HepG2 (cell line): ENCODE results near the gene AFDN. TPM values are rescaled to one million over a fixed set of nuclear protein-coding genes. Genes with fewer than 3 reads are reported as not detected.

Experiments
- ATF7-NPFF ChIP-seq: sonication (generic); formaldehyde crosslinking; IDR thresholded peaks from 2 replicates; pipeline ENCODE4 v1.8.1; 2023; ENCODE audit warnings: mild to moderate bottlenecking, low read depth, missing genetic modification reagents, moderate library complexity
- CREB1 ChIP-seq, 2 experiments: fragments of 450-650 bp in 1 of 2; IDR thresholded peaks; 2 replicates each; pipeline ENCODE4 v1.6.1; 2016 to 2017; ENCODE audit warnings: control low read depth in 1 of 2, mild to moderate bottlenecking in 1 of 2, missing compliant biosample characterization in 1 of 2, missing genetic modification characterization in 1 of 2
- EP300 ChIP-seq, 3 experiments: sonication (generic) in 1 of 3; formaldehyde crosslinking in 1 of 3; IDR thresholded peaks; 2 replicates each; pipeline versions ENCODE4 v1.5.1 to v1.6.1; 2011 to 2020; ENCODE audit warnings: low read depth in 2 of 3, low read length in 2 of 3, borderline replicate concordance in 1 of 3, improper control_type of control experiment in 1 of 3, mild to moderate bottlenecking in 1 of 3, missing genetic modification reagents in 1 of 3, moderate library complexity in 1 of 3
- MXD4 ChIP-seq: IDR thresholded peaks from 2 replicates; pipeline ENCODE4 v1.6.1; 2016; ENCODE audit warnings: mild to moderate bottlenecking, missing biosample characterization, missing genetic modification reagents
- SP4 ChIP-seq: sonication (generic); formaldehyde crosslinking; IDR thresholded peaks from 2 replicates; pipeline ENCODE4 v1.8.1; 2023; ENCODE audit warnings: mild to moderate bottlenecking, missing genetic modification reagents
- STAT5B ChIP-seq: sonication (generic); formaldehyde crosslinking; IDR thresholded peaks from 2 replicates; pipeline ENCODE4 v1.4.0; 2020; ENCODE audit warnings: missing genetic modification reagents
- ZBTB1 ChIP-seq: sonication (generic); formaldehyde crosslinking; IDR thresholded peaks from 2 replicates; pipeline ENCODE4 v1.4.0; 2020; ENCODE audit warnings: missing genetic modification reagents, borderline replicate concordance
- ZNF253 ChIP-seq: sonication (generic); formaldehyde crosslinking; IDR thresholded peaks from 2 replicates; pipeline ENCODE4 v1.8.0; 2022; ENCODE audit warnings: mild to moderate bottlenecking, missing genetic modification reagents, borderline replicate concordance
- ZNF34 ChIP-seq: sonication (generic); formaldehyde crosslinking; IDR thresholded peaks from 2 replicates; pipeline ENCODE4 v1.4.0; 2020; ENCODE audit warnings: mild to moderate bottlenecking, missing genetic modification reagents, borderline replicate concordance
- ZNF367 ChIP-seq: sonication (generic); formaldehyde crosslinking; IDR thresholded peaks from 2 replicates; pipeline ENCODE4 v1.4.0; 2020; ENCODE audit warnings: missing genetic modification reagents, borderline replicate concordance
- ZNF382 ChIP-seq: sonication (generic); formaldehyde crosslinking; IDR thresholded peaks from 2 replicates; pipeline ENCODE4 v1.5.0; 2020; ENCODE audit warnings: missing genetic modification reagents, mild to moderate bottlenecking, borderline replicate concordance
- ZNF747 ChIP-seq: sonication (generic); formaldehyde crosslinking; IDR thresholded peaks from 2 replicates; pipeline ENCODE4 v1.8.1; 2023; ENCODE audit warnings: missing genetic modification reagents, mild to moderate bottlenecking, borderline replicate concordance
- polyA plus RNA-seq, 8 experiments: library from polyadenylated mRNA; depleted of rRNA in 3 of 8; stranded (reverse) in 7 of 8; unstranded in 1 of 8; fragments of >200 nt; fragmentation: Illumina TruSeq in 4 of 8; extraction: Trizol in 4 of 8; gene quantifications; 2 replicates each; pipeline versions ENCODE4 v1.2.1 to v1.2.3, GENCODE V29; 2011 to 2016; ENCODE audit warnings: low read depth in 4 of 8, missing spikeins in 1 of 8, mixed read lengths in 1 of 8; ENCODE audit not compliant: insufficient read depth in 1 of 8
- total RNA-seq, 5 experiments: library from RNA; depleted of rRNA; stranded (reverse); fragments of >200 nt; fragmentation: Illumina TruSeq; extraction: Trizol; gene quantifications; 2 replicates each; pipeline ENCODE4 v1.2.3, GENCODE V29; 2016; ENCODE audit warnings: low read depth in 1 of 5
- TF ChIP-seq, protein P1 (sequence below): sonication (generic); formaldehyde crosslinking; IDR thresholded peaks from 2 replicates; pipeline ENCODE4 v1.5.0; 2020; ENCODE audit warnings: mild to moderate bottlenecking, low read depth, missing genetic modification reagents, borderline replicate concordance
- TF ChIP-seq, protein P2 (sequence below): sonication (generic); formaldehyde crosslinking; IDR thresholded peaks from 2 replicates; pipeline ENCODE4 v1.4.0; 2020; ENCODE audit warnings: low read depth, mild to moderate bottlenecking, missing genetic modification reagents
- TF ChIP-seq, protein P3 (sequence below): sonication (generic); formaldehyde crosslinking; IDR thresholded peaks from 2 replicates; pipeline ENCODE4 v1.5.0; 2020; ENCODE audit warnings: missing genetic modification reagents
- TF ChIP-seq, protein P4 (sequence below): IDR thresholded peaks from 2 replicates; pipeline ENCODE4 v1.6.1; 2016; ENCODE audit warnings: missing compliant biosample characterization, missing genetic modification reagents, borderline replicate concordance
- TF ChIP-seq, protein P5 (sequence below): sonication (generic); formaldehyde crosslinking; IDR thresholded peaks from 2 replicates; pipeline ENCODE4 v1.4.0; 2020; ENCODE audit warnings: missing genetic modification reagents
- TF ChIP-seq, protein P6 (sequence below): sonication (generic); formaldehyde crosslinking; IDR thresholded peaks from 2 replicates; pipeline ENCODE4 v1.4.0; 2020; ENCODE audit warnings: missing genetic modification reagents

The AFDN gene
- total and polyA plus RNA-seq, 2 of the 13 experiments (the other 11 are each of a cell fraction or from before 2014, with no cell fraction given): 136 to 151 TPM

DNA sequence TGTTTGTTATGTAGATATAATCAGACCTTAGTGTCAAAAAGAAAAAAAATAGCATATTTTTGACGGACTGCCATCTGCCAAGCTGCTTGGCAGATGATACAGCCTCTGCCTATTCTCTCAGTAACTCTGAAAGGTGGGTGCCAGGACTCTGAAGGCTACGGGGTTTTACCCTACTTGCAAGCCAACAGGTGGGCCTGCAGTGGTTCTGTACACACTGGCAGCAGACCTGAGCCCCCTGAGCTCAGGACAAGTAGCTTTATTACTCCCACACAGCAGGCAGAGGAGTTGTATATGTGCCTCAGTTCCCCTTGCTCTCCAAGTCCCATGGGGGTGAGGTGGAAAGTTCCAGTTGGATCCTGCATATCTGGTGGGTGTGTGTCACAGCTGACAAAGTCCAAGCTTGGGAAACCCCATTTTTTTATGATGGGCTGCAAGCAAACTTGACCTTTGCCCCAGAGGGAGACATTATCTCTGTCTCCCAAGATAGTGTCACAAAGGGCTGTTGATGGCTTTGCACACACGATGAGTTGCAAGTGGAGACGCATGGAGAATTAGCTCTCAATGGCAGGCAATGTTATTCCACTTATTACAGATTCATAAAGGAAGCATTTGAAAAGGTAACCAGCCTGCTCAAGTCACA lies 20.5 kb upstream of the AFDN start (continued):
- TF ChIP-seq, protein P1, sequence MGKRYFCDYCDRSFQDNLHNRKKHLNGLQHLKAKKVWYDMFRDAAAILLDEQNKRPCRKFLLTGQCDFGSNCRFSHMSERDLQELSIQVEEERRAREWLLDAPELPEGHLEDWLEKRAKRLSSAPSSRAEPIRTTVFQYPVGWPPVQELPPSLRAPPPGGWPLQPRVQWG (CRISPR knock-in tag): no peak
- no peak for TF ChIP-seq ZBTB1 (CRISPR knock-in tag)
- TF ChIP-seq MXD4 (CRISPR knock-in tag): peak; percentile 71; the same call in 1 of the 2 replicates
- TF ChIP-seq ZNF253: no peak
- TF ChIP-seq EP300 (IDR thresholded peaks at IDR 0.05; ENCODE audit: low read depth in 2 of 2, low read length in 2 of 2): peak in 1 of 2 experiments; percentile 92; a peak in 2 of 4 replicates
- TF ChIP-seq EP300 (CRISPR knock-in tag; IDR thresholded peaks at IDR 0.05; ENCODE audit: borderline replicate concordance): peak; percentile 74
- TF ChIP-seq, protein P2, sequence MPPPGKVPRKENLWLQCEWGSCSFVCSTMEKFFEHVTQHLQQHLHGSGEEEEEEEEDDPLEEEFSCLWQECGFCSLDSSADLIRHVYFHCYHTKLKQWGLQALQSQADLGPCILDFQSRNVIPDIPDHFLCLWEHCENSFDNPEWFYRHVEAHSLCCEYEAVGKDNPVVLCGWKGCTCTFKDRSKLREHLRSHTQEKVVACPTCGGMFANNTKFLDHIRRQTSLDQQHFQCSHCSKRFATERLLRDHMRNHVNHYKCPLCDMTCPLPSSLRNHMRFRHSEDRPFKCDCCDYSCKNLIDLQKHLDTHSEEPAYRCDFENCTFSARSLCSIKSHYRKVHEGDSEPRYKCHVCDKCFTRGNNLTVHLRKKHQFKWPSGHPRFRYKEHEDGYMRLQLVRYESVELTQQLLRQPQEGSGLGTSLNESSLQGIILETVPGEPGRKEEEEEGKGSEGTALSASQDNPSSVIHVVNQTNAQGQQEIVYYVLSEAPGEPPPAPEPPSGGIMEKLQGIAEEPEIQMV (CRISPR knock-in tag): peak; percentile 48; the same call in 1 of the 2 replicates
- peak; percentile 62 for TF ChIP-seq ATF7-NPFF (CRISPR knock-in tag)
- no peak for TF ChIP-seq SP4 (CRISPR knock-in tag)
- TF ChIP-seq STAT5B (CRISPR knock-in tag): no peak
- TF ChIP-seq ZNF34 (CRISPR knock-in tag): no peak
- TF ChIP-seq, protein P3, sequence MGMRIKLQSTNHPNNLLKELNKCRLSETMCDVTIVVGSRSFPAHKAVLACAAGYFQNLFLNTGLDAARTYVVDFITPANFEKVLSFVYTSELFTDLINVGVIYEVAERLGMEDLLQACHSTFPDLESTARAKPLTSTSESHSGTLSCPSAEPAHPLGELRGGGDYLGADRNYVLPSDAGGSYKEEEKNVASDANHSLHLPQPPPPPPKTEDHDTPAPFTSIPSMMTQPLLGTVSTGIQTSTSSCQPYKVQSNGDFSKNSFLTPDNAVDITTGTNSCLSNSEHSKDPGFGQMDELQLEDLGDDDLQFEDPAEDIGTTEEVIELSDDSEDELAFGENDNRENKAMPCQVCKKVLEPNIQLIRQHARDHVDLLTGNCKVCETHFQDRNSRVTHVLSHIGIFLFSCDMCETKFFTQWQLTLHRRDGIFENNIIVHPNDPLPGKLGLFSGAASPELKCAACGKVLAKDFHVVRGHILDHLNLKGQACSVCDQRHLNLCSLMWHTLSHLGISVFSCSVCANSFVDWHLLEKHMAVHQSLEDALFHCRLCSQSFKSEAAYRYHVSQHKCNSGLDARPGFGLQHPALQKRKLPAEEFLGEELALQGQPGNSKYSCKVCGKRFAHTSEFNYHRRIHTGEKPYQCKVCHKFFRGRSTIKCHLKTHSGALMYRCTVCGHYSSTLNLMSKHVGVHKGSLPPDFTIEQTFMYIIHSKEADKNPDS (CRISPR knock-in tag): 0 out of 2 replicates have a peak, but pooled peaks have one; percentile 76
- TF ChIP-seq, protein P4, sequence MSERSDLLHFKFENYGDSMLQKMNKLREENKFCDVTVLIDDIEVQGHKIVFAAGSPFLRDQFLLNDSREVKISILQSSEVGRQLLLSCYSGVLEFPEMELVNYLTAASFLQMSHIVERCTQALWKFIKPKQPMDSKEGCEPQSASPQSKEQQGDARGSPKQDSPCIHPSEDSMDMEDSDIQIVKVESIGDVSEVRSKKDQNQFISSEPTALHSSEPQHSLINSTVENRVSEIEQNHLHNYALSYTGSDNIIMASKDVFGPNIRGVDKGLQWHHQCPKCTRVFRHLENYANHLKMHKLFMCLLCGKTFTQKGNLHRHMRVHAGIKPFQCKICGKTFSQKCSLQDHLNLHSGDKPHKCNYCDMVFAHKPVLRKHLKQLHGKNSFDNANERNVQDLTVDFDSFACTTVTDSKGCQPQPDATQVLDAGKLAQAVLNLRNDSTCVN (CRISPR knock-in tag): no peak
- no peak for TF ChIP-seq CREB1 (IDR thresholded peaks at IDR 0.05)
- peak; percentile 84 for TF ChIP-seq CREB1 (CRISPR knock-in tag; IDR thresholded peaks at IDR 0.05)
- no peak for TF ChIP-seq ZNF382 (CRISPR knock-in tag)
- peak; percentile 58; the same call in 1 of the 2 replicates for TF ChIP-seq ZNF747 (CRISPR knock-in tag)
- TF ChIP-seq, protein P5, sequence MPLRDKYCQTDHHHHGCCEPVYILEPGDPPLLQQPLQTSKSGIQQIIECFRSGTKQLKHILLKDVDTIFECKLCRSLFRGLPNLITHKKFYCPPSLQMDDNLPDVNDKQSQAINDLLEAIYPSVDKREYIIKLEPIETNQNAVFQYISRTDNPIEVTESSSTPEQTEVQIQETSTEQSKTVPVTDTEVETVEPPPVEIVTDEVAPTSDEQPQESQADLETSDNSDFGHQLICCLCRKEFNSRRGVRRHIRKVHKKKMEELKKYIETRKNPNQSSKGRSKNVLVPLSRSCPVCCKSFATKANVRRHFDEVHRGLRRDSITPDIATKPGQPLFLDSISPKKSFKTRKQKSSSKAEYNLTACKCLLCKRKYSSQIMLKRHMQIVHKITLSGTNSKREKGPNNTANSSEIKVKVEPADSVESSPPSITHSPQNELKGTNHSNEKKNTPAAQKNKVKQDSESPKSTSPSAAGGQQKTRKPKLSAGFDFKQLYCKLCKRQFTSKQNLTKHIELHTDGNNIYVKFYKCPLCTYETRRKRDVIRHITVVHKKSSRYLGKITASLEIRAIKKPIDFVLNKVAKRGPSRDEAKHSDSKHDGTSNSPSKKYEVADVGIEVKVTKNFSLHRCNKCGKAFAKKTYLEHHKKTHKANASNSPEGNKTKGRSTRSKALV: no peak
- no peak for TF ChIP-seq ZNF367 (CRISPR knock-in tag)
- TF ChIP-seq, protein P6, sequence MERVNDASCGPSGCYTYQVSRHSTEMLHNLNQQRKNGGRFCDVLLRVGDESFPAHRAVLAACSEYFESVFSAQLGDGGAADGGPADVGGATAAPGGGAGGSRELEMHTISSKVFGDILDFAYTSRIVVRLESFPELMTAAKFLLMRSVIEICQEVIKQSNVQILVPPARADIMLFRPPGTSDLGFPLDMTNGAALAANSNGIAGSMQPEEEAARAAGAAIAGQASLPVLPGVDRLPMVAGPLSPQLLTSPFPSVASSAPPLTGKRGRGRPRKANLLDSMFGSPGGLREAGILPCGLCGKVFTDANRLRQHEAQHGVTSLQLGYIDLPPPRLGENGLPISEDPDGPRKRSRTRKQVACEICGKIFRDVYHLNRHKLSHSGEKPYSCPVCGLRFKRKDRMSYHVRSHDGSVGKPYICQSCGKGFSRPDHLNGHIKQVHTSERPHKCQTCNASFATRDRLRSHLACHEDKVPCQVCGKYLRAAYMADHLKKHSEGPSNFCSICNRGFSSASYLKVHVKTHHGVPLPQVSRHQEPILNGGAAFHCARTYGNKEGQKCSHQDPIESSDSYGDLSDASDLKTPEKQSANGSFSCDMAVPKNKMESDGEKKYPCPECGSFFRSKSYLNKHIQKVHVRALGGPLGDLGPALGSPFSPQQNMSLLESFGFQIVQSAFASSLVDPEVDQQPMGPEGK (CRISPR knock-in tag): peak; percentile 53
